Measurements from ENCODE around the gene MCCC1.

GRCh38 chr3:183087184-183087583 is 12.1 kb downstream of the MCCC1 start:
- no peak for TF ChIP-seq POLR2A (IDR thresholded peaks at IDR 0.05)
- TF ChIP-seq CTCF (IDR thresholded peaks at IDR 0.05): no peak
